ENCODE results near the gene ZNF292. TPM values are rescaled to one million over a fixed set of nuclear protein-coding genes. Genes with fewer than 3 reads are reported as not detected.
"Not testable (repeated sequence)": the region's sequence is repeated elsewhere in the genome, so short reads cannot be mapped to it uniquely, and the experiment has no call there.

The ZNF292 gene
- total RNA-seq, 1 experiment from 2014 or later, result 34.1 TPM

DNA sequence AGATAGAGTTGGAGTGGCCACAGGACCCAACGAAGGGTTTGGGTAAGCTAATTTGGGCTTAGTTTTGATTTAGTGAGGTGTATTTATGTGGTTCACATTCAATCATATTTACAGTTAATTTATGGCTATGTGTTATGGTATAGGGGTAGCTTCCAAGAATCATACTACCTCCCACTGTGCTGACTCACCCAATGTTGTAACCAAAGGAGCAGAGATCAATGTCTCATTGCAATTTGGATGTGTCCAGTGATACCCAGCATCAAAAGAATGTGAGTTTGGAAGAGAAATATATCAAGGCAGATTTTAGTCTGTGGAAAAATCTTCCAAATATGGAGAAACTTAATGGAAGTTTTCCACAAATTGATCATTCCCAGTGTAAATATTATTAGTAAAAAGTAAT, 141.8 kb downstream of the ZNF292 start:
- intact Hi-C loops (cut with micrococcal nuclease; ENCODE audit: unreplicated experiment), result no loop called here
- H3K4me3 ChIP-seq, result no peak overlapping the region
- no peak overlapping the region for H3K4me2 ChIP-seq
- CTCF ChIA-PET, result no interaction called here
- no peaks in the 10 kb centered on the region for H4K20me1 ChIP-seq (ENCODE audit: insufficient read depth)
- no peaks in the 10 kb centered on the region for H3K4me1 ChIP-seq (replicated peaks; ENCODE audit: insufficient read depth)
- no TSS peak for BruUV-seq (replicated peaks)
- H3K27me3 ChIP-seq (ENCODE audit: insufficient read depth, low read depth), result no peaks in the 10 kb centered on the region
- TF ChIP-seq EZH2 (IDR thresholded peaks at IDR 0.05; ENCODE audit: low read depth), result no peak
- TF ChIP-seq, protein P1, sequence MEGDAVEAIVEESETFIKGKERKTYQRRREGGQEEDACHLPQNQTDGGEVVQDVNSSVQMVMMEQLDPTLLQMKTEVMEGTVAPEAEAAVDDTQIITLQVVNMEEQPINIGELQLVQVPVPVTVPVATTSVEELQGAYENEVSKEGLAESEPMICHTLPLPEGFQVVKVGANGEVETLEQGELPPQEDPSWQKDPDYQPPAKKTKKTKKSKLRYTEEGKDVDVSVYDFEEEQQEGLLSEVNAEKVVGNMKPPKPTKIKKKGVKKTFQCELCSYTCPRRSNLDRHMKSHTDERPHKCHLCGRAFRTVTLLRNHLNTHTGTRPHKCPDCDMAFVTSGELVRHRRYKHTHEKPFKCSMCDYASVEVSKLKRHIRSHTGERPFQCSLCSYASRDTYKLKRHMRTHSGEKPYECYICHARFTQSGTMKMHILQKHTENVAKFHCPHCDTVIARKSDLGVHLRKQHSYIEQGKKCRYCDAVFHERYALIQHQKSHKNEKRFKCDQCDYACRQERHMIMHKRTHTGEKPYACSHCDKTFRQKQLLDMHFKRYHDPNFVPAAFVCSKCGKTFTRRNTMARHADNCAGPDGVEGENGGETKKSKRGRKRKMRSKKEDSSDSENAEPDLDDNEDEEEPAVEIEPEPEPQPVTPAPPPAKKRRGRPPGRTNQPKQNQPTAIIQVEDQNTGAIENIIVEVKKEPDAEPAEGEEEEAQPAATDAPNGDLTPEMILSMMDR (conservative IDR thresholded peaks at IDR 0.05), result no peak
- H3F3A ChIP-seq (ENCODE audit: insufficient read depth, low read depth), result no peaks in the 10 kb centered on the region
- H3K27ac ChIP-seq, result no peak overlapping the region
- H2AFZ ChIP-seq, result no peak overlapping the region
- H3K9me3 ChIP-seq (ENCODE audit: insufficient read depth, low read depth), result no peaks in the 10 kb centered on the region
- no peaks in the 10 kb centered on the region for H3K36me3 ChIP-seq (ENCODE audit: low read depth)
- H3K79me2 ChIP-seq (ENCODE audit: low read depth), result no peaks in the 10 kb centered on the region
- no peaks in the 10 kb centered on the region; the same call in 1 of the 2 replicates for H3K9me2 ChIP-seq (ENCODE audit: insufficient read depth)
- POLR2A ChIA-PET (ENCODE audit: unreplicated experiment), result no interaction called here
- no peak for DNase-seq

- H3F3A ChIP-seq (ENCODE audit: insufficient read depth, low read depth); H3K9me2 ChIP-seq (ENCODE audit: insufficient read depth); H4K20me1 ChIP-seq (ENCODE audit: insufficient read depth); H3K4me1 ChIP-seq (replicated peaks; ENCODE audit: insufficient read depth); H3K79me2 ChIP-seq (ENCODE audit: low read depth); H3K36me3 ChIP-seq (ENCODE audit: low read depth); DNase-seq; H3K27me3 ChIP-seq (ENCODE audit: insufficient read depth, low read depth); intact Hi-C loops (cut with micrococcal nuclease; ENCODE audit: unreplicated experiment); POLR2A ChIA-PET (ENCODE audit: unreplicated experiment); H2AFZ ChIP-seq; H3K4me2 ChIP-seq; H3K27ac ChIP-seq; CTCF ChIA-PET; H3K9me3 ChIP-seq (ENCODE audit: insufficient read depth, low read depth); H3K4me3 ChIP-seq; BruUV-seq (replicated peaks): not testable (repeated sequence)
Measured at GRCh38 chr6:87301277-87301676, 145.9 kb downstream of the ZNF292 start.

GRCh38 chr6:87308970-87309369, 153.6 kb downstream of the ZNF292 start:
- intact Hi-C loops (cut with micrococcal nuclease; ENCODE audit: unreplicated experiment), result no loop called here
- H3F3A ChIP-seq (ENCODE audit: insufficient read depth, low read depth), result no peaks in the 10 kb centered on the region
- H3K9me2 ChIP-seq (ENCODE audit: insufficient read depth), result no peaks in the 10 kb centered on the region
- no peak overlapping the region for H3K4me2 ChIP-seq
- H3K4me1 ChIP-seq (replicated peaks; ENCODE audit: insufficient read depth), result no peaks in the 10 kb centered on the region
- H3K79me2 ChIP-seq (ENCODE audit: low read depth), result no peaks in the 10 kb centered on the region
- DNase-seq, result no peak
- no peaks in the 10 kb centered on the region; the same call in 1 of the 2 replicates for H3K27me3 ChIP-seq (ENCODE audit: insufficient read depth, low read depth)
- ChIA-PET CTCF (no interaction called here), POLR2A (ENCODE audit: unreplicated experiment) (no interaction called here)
- BruUV-seq (replicated peaks), result no TSS peak
- H3K4me3 ChIP-seq, result no peak overlapping the region
- H3K9me3 ChIP-seq (ENCODE audit: insufficient read depth, low read depth), result no peaks in the 10 kb centered on the region
- H4K20me1 ChIP-seq (ENCODE audit: insufficient read depth), result no peaks in the 10 kb centered on the region
- H3K27ac ChIP-seq, result no peak overlapping the region
- H3K36me3 ChIP-seq (ENCODE audit: low read depth), result no peaks in the 10 kb centered on the region
- TF ChIP-seq, protein P1 (conservative IDR thresholded peaks at IDR 0.05), result no peak
- no peak for TF ChIP-seq EZH2 (IDR thresholded peaks at IDR 0.05; ENCODE audit: low read depth)
- no peak overlapping the region for H2AFZ ChIP-seq

DNA sequence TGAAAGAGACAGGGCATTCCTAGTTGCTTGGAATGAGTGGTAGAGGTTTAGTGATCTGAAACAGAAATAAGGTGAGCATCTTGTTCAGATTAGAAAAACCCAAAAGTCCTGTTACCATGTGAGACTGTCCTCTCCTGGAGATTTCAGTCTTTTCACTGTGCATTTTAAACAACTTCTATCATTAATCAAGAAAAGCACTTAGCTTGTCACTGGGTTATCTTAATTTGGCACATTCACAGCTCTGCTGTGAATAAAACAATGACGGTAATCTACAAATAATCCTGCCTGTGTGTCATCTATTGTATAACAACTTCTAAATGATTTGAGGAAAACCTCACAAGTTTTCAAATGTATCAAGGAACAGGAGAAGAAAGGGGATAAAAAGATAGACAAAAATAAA, 157.5 kb downstream of the ZNF292 start:
- H4K20me1 ChIP-seq (ENCODE audit: insufficient read depth), result no peaks in the 10 kb centered on the region
- intact Hi-C loops (cut with micrococcal nuclease; ENCODE audit: unreplicated experiment), result no loop called here
- no peak overlapping the region for H2AFZ ChIP-seq
- no peaks in the 10 kb centered on the region for H3F3A ChIP-seq (ENCODE audit: insufficient read depth, low read depth)
- no peak overlapping the region for H3K4me2 ChIP-seq
- H3K9me2 ChIP-seq (ENCODE audit: insufficient read depth), result no peaks in the 10 kb centered on the region
- H3K9me3 ChIP-seq (ENCODE audit: insufficient read depth, low read depth), result no peaks in the 10 kb centered on the region
- ChIA-PET POLR2A (ENCODE audit: unreplicated experiment) (no interaction called here), CTCF (interaction anchor here (0.7 kb wide), 1 partner anchor 1557 kb away, joined by 3 read pairs; no protein-coding TSS in a partner anchor)
- no peak overlapping the region for H3K27ac ChIP-seq
- BruUV-seq (replicated peaks), result no TSS peak
- no peak for TF ChIP-seq EZH2 (IDR thresholded peaks at IDR 0.05; ENCODE audit: low read depth)
- TF ChIP-seq, protein P1 (conservative IDR thresholded peaks at IDR 0.05), result no peak
- no peaks in the 10 kb centered on the region for H3K36me3 ChIP-seq (ENCODE audit: low read depth)
- no peaks in the 10 kb centered on the region for H3K79me2 ChIP-seq (ENCODE audit: low read depth)
- no peaks in the 10 kb centered on the region; the same call in 1 of the 2 replicates for H3K27me3 ChIP-seq (ENCODE audit: insufficient read depth, low read depth)
- H3K4me1 ChIP-seq (replicated peaks; ENCODE audit: insufficient read depth), result no peaks in the 10 kb centered on the region
- H3K4me3 ChIP-seq, result no peak overlapping the region
- DNase-seq, result no peak

All from PC-9 (cell line).